ENCODE data around the gene SHROOM3.

SHROOM3 gene

GRCh38 chr4:76663824-76664223 is 228.8 kb downstream of the SHROOM3 start:
- no peak for DNase-seq (ENCODE audit: low spot score)

GRCh38 chr4:76665153-76665552 is 230.1 kb downstream of the SHROOM3 start:
- DNase-seq (ENCODE audit: low spot score) = no peak

DNA sequence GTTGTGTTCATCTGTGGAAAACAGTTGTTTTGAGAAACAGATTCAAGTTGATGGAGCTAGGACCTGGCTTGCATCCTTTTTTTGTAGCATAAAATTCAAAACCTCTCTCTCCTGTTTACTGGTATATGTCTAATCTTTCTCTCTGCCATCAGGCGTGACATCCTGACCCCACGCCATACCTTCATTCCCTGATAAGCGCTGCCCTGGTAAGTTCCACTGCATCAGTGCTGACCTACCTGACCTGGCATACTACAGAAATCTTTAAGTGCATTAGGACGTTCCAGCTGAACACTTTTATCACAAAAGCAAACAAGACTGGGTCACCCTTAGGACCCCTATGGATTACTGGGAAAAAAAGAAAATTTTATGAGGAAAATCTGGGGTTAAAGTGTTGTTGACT is 230.7 kb downstream of the SHROOM3 start:
- DNase-seq (ENCODE audit: low spot score) = no peak

- no peak for DNase-seq (ENCODE audit: low spot score)
These were observed 232.0 kb downstream of the SHROOM3 start for GRCh38 chr4:76666944-76667532.

- no peak for DNase-seq (ENCODE audit: low spot score)
These were observed 235.6 kb downstream of the SHROOM3 start for GRCh38 chr4:76670631-76671030.

GRCh38 chr4:76673362-76673761 is 238.3 kb downstream of the SHROOM3 start:
- DNase-seq (ENCODE audit: low spot score) = no peak

DNA sequence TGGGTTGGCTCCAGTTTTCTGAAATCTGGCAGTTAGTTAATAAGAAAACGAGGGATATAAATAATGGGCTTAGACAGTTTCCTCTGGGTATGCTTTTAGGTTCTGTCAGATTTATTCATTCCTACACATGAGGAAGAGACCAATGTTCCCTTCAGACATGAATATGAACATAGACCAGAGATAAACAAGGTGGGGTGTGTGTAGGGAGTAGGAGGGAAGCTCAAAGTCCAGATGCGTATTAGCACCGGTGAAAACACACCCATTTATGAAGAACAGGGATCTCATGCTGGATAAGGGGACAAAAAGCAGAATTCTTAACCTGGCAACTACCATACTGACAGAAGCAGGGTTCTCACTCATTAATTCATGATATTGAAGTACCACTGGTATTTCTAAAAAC is 240.0 kb downstream of the SHROOM3 start:
- no peak for DNase-seq (ENCODE audit: low spot score)

- no peak for DNase-seq (ENCODE audit: low spot score)
These were observed 242.7 kb downstream of the SHROOM3 start for GRCh38 chr4:76677571-76678326.

DNA sequence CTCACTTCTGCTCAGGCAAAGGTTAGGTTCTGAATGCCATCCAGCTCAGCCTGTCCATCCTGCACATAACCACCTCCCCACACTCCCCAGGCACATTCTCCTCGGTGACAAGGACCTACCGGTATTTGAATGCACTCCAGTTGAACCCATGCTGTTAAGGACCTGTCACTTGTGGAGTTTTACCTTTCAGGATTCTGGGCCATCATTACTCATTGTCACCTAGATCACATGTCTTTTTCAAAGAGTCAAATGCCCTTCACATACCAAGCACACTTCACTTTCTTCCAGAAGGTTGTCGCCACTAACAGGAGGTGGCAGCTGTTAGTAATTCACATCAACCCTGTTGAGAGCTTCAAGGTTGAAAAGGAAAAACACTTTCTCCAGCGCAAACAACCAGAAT is 244.7 kb downstream of the SHROOM3 start:
- no peak for DNase-seq (ENCODE audit: low spot score)

GRCh38 chr4:76680952-76681351 is 245.9 kb downstream of the SHROOM3 start:
- no peak for DNase-seq (ENCODE audit: low spot score)

- DNase-seq (ENCODE audit: low spot score) = no peak
These were observed 247.0 kb downstream of the SHROOM3 start for GRCh38 chr4:76681996-76682395.

DNA sequence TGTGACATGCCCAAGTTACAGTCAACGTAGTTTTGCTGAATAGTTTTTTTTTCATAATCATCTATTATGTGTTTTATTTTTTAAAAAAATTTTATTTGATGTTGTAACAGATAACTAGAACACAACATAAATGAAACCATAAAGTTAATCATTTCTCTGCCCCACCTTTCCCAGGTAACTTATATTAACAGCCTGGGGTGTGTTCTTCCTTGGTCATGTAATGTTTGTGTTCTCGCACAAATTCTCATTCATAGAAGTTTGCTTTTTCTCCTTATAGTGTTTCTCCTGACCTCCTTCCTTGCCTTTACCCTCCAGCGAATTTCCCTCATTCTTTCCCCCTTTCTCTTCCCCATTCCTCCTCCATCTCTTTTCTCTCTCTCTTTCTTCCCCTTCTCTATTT is 248.1 kb downstream of the SHROOM3 start:
- no peak for DNase-seq (ENCODE audit: low spot score)

- DNase-seq (ENCODE audit: low spot score) = no peak
These were observed 252.9 kb downstream of the SHROOM3 start for GRCh38 chr4:76687746-76688448.

DNA sequence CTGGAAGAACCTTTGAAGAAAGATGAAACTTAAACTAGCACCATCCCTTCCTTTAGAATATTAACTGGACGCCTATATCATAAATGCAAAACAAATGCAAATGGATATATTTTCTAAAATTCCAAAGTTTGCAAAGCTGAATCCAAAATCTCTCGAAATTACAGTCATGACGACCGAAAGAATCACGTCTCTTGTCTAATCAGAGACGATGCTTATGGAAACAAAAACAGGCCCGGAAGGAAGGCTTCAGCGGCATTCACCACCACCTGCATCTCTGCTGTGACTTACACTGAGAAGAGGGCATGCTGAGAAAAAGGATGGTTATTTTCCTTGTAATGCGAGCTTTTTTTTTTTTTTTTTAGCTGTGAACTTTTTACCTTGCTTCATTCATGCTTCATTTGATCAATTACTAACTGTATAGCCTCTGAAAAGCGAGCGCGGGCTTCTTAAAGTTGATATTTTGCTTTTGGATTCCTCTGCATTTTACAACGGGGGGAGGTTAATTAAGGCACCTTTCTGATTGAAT is 253.7 kb downstream of the SHROOM3 start:
- no peak for DNase-seq (ENCODE audit: low spot score)

DNA sequence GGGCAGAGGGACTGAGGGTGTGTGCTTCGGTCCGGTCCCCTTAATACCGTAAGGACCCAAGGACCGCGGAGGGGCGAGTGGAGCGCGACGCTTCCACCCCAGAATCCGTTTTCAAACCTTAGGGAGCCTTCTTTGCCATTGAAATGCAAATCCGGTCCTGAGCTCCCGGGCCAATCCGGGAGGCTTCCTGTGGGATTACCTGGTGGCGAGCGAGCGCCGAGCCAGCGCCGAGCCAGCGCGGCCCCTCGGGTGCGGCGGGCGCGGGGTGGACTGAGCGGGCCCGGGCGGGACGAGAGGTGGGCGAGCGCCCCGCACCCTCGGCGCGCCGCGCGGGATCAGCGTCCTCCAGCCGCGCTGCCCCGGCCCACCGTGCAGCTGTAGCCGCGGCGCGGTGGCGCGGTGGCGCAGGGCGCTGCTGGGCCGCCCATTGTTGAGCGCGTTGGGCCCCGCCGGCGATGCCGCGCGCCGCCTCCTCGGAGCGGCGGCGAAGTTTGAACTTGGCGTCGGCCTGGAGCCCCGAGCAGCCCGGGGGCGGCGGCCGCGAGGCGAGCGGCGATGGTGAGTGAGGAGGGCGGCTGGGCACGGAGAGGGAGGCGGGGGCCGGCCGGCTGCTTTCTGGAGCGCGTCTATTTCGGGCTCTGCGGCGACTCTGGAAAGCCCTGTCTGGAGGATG is 254.3 kb downstream of the SHROOM3 start:
- no peak for DNase-seq (ENCODE audit: low spot score)

DNA sequence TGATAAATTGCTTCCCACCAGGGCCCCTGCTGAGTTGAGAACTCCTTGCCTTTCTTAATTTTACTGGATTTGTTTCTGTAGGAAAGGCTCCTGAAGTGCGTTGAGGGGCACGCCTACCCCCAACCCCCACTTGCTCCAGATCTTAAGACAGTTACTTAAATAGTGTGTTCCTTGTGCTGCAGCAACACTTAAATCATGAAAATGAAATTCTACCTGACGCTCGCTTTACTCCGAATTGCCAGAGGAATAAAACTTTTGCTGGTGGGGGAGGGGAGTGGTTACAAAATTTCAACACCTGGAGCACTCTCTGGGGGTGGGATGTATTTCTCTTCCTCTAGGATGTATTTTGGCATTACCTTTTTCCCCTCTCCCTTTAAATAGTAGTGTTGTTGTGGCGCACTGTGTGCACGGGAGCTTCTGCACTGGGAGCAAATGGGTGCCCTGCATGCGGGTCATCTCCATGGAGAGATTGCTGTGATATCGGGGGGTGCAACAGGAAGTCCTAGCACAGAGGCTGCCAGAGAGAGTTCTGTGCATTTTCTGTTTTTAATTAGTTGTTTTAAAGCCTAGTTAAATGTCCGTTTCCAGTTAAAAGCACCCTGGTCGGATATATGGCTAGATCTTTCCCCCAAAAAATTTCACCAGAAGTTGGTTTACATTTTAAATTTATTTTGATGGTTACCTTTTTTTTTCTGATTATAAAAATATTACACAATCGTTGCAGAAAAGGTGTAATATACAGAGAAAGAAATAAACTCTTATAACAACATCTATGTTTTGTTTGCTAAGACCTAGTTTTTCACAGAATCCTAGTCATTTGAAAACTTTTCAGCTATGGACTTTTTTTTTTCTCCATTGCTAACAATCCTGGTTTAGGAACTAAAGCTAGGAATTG is 255.2 kb downstream of the SHROOM3 start:
- no peak for DNase-seq (ENCODE audit: low spot score)

GRCh38 chr4:76690906-76691275 is 255.9 kb downstream of the SHROOM3 start:
- DNase-seq (ENCODE audit: low spot score) = no peak

- no peak for DNase-seq (ENCODE audit: low spot score)
These were observed 257.0 kb downstream of the SHROOM3 start for GRCh38 chr4:76691807-76692582.

GRCh38 chr4:76692761-76693160 is 257.7 kb downstream of the SHROOM3 start:
- DNase-seq (ENCODE audit: low spot score) = no peak

DNA sequence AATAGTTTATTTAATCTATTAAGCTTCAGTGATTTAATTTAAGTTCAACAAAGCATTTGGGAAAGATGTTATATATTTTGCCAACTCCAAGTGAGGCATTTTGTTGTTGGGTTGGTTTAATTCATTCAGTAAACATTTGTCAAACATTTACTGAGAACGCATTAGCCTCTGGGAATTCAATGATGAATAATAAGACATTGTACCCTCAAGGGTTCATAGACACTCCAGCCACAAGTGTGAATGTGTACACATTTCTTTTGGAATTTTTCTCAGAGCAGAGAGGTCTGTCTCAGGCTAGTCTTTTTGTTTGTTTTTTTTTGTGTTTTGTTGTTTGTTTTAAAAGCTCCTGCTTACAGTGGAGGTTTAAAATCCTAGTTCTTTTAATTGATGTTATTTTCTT is 259.0 kb downstream of the SHROOM3 start:
- no peak for DNase-seq (ENCODE audit: low spot score)

GRCh38 chr4:76696109-76696508 is 261.1 kb downstream of the SHROOM3 start:
- no peak for DNase-seq (ENCODE audit: low spot score)

Measured in RKO (cell line).